ENCODE measurements around the gene BAHD1. TPM values are rescaled to one million over a fixed set of nuclear protein-coding genes. Genes with fewer than 3 reads are reported as not detected.

The BAHD1 gene
- total RNA-seq, 3 donors from 2014 or later = 9.9 to 14.6 (median 11.8) TPM

DNA sequence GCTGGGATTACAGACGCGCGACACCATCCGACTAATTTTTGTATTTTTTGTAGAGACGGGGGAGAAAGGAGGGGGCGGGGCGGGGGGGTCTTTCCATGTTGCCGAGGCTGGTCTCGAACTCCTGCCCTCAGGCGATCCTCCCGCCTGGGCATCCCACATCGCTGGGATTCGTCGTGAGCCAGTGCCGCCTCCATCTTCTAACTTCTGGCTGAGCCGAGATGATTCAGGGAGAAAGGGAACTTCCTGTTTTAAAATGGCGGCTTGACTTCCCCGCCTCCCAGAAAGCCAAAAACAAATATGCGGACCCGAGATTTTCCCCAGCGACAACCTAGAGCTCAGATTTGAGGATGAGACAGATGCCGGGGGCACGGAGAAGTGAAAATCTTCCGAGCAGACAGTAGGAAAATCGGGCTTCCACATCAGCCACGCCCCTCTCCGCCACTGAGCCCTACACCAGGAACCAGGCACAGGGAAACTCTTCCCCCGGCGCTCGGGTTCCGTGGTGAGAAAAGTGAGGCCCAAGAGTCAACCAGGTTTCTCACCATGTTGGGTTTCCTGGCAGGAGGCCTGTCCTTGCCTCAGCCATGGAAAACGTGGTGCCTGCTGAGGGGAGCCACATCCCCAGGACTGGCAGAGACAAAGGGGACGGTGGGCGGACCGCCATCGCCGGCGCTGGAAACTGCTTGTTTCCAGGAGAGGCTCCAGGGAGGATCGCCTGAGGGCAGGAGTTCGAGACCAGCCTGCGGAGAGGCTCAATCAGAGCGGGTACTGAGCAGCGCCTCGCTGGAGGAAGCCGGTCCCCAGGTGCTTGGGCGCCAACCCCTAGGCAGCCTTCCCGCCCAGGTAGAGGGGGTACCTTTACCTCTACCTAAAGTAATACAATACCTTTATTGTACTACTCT is 48.8 kb downstream of the BAHD1 start:
- Histone ChIP-seq H3K27me3 (no peaks in the 10 kb centered on the region), H3K9me3 (no peaks in the 10 kb centered on the region), H3K36me3 (no peaks in the 10 kb centered on the region), H3K4me1 (no peaks in the 10 kb centered on the region), H3K4me3 (no peak overlapping the region), H3K27ac (no peak overlapping the region)
- DNase-seq (ENCODE audit: low spot score in 2 of 2) = no peak
- intact Hi-C loops (cut with DNase I; ENCODE audit: low total_unique reads) = no loop called here
- no peak for TF ChIP-seq POLR2AphosphoS5 (IDR thresholded peaks at IDR 0.05)
- TF ChIP-seq, protein P1, sequence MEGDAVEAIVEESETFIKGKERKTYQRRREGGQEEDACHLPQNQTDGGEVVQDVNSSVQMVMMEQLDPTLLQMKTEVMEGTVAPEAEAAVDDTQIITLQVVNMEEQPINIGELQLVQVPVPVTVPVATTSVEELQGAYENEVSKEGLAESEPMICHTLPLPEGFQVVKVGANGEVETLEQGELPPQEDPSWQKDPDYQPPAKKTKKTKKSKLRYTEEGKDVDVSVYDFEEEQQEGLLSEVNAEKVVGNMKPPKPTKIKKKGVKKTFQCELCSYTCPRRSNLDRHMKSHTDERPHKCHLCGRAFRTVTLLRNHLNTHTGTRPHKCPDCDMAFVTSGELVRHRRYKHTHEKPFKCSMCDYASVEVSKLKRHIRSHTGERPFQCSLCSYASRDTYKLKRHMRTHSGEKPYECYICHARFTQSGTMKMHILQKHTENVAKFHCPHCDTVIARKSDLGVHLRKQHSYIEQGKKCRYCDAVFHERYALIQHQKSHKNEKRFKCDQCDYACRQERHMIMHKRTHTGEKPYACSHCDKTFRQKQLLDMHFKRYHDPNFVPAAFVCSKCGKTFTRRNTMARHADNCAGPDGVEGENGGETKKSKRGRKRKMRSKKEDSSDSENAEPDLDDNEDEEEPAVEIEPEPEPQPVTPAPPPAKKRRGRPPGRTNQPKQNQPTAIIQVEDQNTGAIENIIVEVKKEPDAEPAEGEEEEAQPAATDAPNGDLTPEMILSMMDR (IDR thresholded peaks at IDR 0.05) = no peak
- no peak for TF ChIP-seq POLR2A (IDR thresholded peaks at IDR 0.05)

DNA sequence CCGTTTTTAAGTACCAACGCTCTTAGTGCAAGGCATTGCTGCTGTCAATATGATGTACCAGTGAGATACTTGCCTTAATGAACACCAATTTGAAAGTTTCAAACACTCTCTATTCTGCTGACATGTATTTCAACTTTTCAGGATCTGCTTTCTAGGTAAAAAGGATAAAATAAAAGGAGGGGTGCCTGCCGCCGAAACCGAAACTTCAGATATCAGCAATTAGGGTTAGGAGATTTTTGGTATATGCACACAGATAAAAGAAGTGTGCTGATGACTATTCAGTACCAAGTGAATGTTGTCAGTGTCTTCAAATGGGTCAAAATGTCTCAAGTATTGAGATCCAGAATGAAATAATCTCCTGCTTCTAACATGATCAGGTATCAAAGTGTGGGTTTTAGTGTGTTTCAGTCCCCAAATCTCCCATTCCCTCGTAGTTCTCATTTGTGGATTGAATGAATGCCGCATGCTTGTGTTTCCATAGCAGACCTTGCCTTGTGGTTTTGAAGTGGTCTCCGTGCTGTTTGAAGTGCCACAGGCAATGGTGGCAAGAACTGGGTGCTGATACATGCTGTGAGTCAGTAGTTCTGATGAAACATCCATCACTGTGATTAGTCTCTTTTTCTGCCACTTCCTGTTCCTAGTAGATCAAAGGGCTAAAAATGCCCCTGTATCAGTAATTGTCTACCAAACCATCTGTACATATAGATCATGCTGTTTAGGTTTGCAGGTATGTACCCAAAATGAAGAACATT is 52.5 kb downstream of the BAHD1 start:
- Histone ChIP-seq H3K4me3 (no peak overlapping the region), H3K27me3 (no peaks in the 10 kb centered on the region), H3K36me3 (no peaks in the 10 kb centered on the region), H3K27ac (no peak overlapping the region), H3K4me1 (no peaks in the 10 kb centered on the region), H3K9me3 (no peaks in the 10 kb centered on the region)
- no peak for DNase-seq (ENCODE audit: low spot score in 2 of 2)
- intact Hi-C loops (cut with DNase I; ENCODE audit: low total_unique reads) = no loop called here
- no peak for TF ChIP-seq POLR2A (IDR thresholded peaks at IDR 0.05)
- TF ChIP-seq POLR2AphosphoS5 (IDR thresholded peaks at IDR 0.05) = no peak
- TF ChIP-seq, protein P1 (IDR thresholded peaks at IDR 0.05) = no peak

DNA sequence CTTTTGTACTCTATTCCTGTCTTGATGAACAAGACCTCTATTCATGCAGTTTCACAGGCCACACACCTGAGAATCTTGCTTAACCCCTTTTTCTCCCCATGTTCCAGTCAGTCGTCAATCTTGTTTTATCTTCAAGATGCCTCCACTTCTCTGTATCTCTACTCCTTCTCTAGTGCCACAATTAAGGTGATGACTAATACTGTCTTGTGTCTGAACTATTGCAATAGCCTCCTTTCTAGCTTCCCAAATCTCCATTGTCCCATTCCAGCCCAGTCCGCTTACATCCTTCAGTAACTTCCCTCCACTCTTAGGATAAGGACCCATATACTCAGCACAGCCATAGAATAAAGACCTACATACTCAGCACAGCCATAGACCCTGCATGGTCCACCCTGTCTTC is 54.8 kb downstream of the BAHD1 start:
- no peaks in the 10 kb centered on the region for H3K27me3 ChIP-seq
- no peak overlapping the region for H3K27ac ChIP-seq
- no peaks in the 10 kb centered on the region for H3K4me1 ChIP-seq
- H3K9me3 ChIP-seq = no peaks in the 10 kb centered on the region
- no peaks in the 10 kb centered on the region for H3K36me3 ChIP-seq
- no peak for TF ChIP-seq POLR2AphosphoS5 (IDR thresholded peaks at IDR 0.05)
- no peak for TF ChIP-seq POLR2A (IDR thresholded peaks at IDR 0.05)
- TF ChIP-seq, protein P1 (IDR thresholded peaks at IDR 0.05) = no peak
- H3K4me3 ChIP-seq = no peak overlapping the region
- intact Hi-C loops (cut with DNase I; ENCODE audit: low total_unique reads) = no loop called here
- no peak for DNase-seq (ENCODE audit: low spot score in 2 of 2)

DNA sequence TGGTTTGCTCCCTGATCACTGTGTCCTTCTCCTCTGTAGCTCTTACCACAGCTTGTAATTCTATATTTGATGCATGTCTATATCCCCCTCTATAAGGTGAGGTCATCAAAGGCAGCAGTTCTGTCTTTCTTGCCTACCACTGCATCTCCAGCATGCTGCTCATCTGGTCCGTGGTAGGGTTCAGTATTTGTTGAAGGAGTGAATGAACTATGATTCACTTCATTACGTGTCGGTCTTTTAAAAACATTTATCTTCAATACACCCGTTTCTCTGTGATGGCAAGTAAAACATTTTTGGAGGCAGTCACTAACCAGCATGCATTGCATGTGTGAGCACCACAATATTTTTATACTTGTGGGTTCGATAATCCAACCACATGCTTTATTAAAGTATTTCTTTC is 57.7 kb downstream of the BAHD1 start:
- Histone ChIP-seq H3K4me3 (no peak overlapping the region), H3K4me1 (no peaks in the 10 kb centered on the region), H3K27ac (no peak overlapping the region), H3K36me3 (no peaks in the 10 kb centered on the region), H3K27me3 (no peaks in the 10 kb centered on the region), H3K9me3 (no peaks in the 10 kb centered on the region)
- intact Hi-C loops (cut with DNase I; ENCODE audit: low total_unique reads) = no loop called here
- no peak for DNase-seq (ENCODE audit: low spot score in 2 of 2)
- TF ChIP-seq POLR2A (IDR thresholded peaks at IDR 0.05) (no peak), POLR2AphosphoS5 (IDR thresholded peaks at IDR 0.05) (no peak)
- TF ChIP-seq, protein P1 (IDR thresholded peaks at IDR 0.05) = no peak

DNA sequence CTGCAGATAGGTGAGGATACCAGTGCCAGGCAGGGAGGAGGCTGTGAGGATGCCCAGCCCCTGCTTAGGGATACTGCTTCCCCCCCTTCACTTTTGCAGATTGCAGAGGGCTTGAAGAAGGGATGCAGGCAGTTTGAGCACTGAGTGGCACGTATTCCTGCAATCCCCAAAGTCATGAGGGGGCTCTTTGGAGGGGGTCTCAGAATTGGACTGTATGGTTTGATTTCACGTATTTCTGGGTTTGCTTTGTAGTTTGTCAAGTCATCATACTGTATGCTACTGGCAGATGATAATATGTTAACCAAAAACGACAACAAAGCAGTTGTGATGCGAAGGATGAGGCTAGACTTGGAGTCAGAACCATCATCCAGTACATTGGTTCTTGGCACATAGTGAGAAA is 58.1 kb downstream of the BAHD1 start:
- DNase-seq (ENCODE audit: low spot score in 2 of 2) = no peak
- H3K9me3 ChIP-seq = no peaks in the 10 kb centered on the region
- no peaks in the 10 kb centered on the region for H3K27me3 ChIP-seq
- no peaks in the 10 kb centered on the region for H3K36me3 ChIP-seq
- no peak overlapping the region for H3K4me3 ChIP-seq
- H3K27ac ChIP-seq = no peak overlapping the region
- no peak for TF ChIP-seq POLR2A (IDR thresholded peaks at IDR 0.05)
- no peak for TF ChIP-seq POLR2AphosphoS5 (IDR thresholded peaks at IDR 0.05)
- no peaks in the 10 kb centered on the region for H3K4me1 ChIP-seq
- intact Hi-C loops (cut with DNase I; ENCODE audit: low total_unique reads) = no loop called here
